ENCODE measurements around the gene PTK6.

- TF ChIP-seq POLR2AphosphoS5 (IDR thresholded peaks at IDR 0.05; ENCODE audit: low read depth, low read length) (no peak), FOXP2 (optimal IDR thresholded peaks at IDR 0.05; ENCODE audit: borderline replicate concordance, extremely low read depth, extremely low read length, insufficient read depth) (no peak), TAF1 (IDR thresholded peaks at IDR 0.05; ENCODE audit: borderline replicate concordance, insufficient read depth, low read length) (no peak)
- TF ChIP-seq, protein P1, sequence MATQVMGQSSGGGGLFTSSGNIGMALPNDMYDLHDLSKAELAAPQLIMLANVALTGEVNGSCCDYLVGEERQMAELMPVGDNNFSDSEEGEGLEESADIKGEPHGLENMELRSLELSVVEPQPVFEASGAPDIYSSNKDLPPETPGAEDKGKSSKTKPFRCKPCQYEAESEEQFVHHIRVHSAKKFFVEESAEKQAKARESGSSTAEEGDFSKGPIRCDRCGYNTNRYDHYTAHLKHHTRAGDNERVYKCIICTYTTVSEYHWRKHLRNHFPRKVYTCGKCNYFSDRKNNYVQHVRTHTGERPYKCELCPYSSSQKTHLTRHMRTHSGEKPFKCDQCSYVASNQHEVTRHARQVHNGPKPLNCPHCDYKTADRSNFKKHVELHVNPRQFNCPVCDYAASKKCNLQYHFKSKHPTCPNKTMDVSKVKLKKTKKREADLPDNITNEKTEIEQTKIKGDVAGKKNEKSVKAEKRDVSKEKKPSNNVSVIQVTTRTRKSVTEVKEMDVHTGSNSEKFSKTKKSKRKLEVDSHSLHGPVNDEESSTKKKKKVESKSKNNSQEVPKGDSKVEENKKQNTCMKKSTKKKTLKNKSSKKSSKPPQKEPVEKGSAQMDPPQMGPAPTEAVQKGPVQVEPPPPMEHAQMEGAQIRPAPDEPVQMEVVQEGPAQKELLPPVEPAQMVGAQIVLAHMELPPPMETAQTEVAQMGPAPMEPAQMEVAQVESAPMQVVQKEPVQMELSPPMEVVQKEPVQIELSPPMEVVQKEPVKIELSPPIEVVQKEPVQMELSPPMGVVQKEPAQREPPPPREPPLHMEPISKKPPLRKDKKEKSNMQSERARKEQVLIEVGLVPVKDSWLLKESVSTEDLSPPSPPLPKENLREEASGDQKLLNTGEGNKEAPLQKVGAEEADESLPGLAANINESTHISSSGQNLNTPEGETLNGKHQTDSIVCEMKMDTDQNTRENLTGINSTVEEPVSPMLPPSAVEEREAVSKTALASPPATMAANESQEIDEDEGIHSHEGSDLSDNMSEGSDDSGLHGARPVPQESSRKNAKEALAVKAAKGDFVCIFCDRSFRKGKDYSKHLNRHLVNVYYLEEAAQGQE (IDR thresholded peaks at IDR 0.05; ENCODE audit: insufficient read depth in 1 of 2, low read depth in 2 of 2, low read length in 2 of 2), result no peak
Observed at GRCh38 chr20:63558804-63559484, 21.8 kb upstream of the PTK6 start.
